Measurements from ENCODE around the gene NPW. TPM values are rescaled to one million over a fixed set of nuclear protein-coding genes. Genes with fewer than 3 reads are reported as not detected.

Gene NPW
- total and polyA plus RNA-seq, 2 donors (not counting 1 experiment from before 2014, with no cell fraction given) = 0.20 to 0.99 TPM

DNA sequence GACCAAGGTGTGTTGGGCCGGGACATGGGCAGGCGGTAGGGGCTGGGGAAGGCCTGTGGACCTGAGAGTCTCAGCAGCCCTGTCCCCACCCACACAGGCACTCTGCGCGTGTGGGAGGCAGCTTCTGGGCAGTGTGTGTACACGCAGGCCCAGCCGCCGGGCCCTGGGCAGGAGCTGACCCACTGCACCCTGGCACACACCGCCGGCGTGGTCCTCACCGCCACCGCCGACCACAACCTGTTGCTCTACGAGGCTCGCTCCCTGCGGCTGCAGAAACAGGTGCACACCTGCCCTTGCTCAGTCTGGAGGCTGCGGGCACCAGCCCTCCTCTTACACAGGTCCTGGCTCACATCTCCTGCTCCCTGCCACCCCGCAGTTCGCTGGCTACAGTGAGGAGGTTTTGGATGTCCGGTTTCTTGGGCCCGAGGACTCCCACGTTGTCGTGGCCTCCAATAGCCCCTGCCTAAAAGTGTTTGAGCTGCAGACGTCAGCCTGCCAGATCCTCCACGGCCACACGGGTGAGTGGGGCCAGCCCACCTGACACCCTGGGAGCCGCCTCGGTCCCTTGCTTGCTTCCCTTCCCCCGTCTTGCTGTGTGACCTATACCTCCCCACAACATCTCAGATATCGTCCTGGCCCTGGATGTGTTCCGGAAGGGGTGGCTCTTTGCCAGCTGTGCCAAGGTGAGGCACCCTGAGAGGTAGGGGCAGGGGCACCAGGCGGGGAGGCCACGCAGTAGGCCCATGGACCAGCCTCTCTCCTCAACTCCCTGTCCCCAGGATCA, 44.0 kb upstream of the NPW start:
- Histone ChIP-seq H3K4me1 (ENCODE audit: control insufficient read depth, extremely low read depth, insufficient read depth, low read length) (no peaks in the 10 kb centered on the region), H3K4me3 (replicated peaks in 1 of 4; ENCODE audit: control extremely low read depth in 1 of 4, insufficient read depth in 1 of 4, low read depth in 3 of 4, low read length in 4 of 4) (no peak overlapping the region), H4K20me1 (ENCODE audit: control insufficient read depth, extremely low read depth, insufficient read depth, low read length) (no peaks in the 10 kb centered on the region), H3K27ac (ENCODE audit: insufficient read depth, low read length) (no peak overlapping the region), H3K36me3 (ENCODE audit: control insufficient read depth, insufficient read depth, low read length) (peaks cover 37% of the 10 kb centered on the region), H3K79me2 (ENCODE audit: control insufficient read depth, insufficient read depth, low read length) (peaks cover 16% of the 10 kb centered on the region), H3K27me3 (ENCODE audit: control insufficient read depth, insufficient read depth, low read length) (peaks cover 7% of the 10 kb centered on the region), H2AFZ (ENCODE audit: low read length) (no peak overlapping the region), H3K9me3 (ENCODE audit: control insufficient read depth, insufficient read depth, low read depth, low read length) (no peaks in the 10 kb centered on the region), H3K9ac (ENCODE audit: insufficient read depth, low read length) (no peak overlapping the region), H3K4me2 (ENCODE audit: extremely low read depth, insufficient read depth, low read length) (no peak overlapping the region)
- DNase-seq (ENCODE audit: low read depth in 2 of 2) = no peak
- TF ChIP-seq CTCF (conservative IDR thresholded peaks at IDR 0.05 in 1 of 2, IDR thresholded peaks at IDR 0.05 in 1 of 2; ENCODE audit: low read depth in 1 of 2, low read length in 2 of 2) (no peak), EZH2 (IDR thresholded peaks at IDR 0.05; ENCODE audit: low read length, missing control alignments) (no peak)

- TF ChIP-seq EZH2 (IDR thresholded peaks at IDR 0.05; ENCODE audit: low read length, missing control alignments) (no peak), CTCF (conservative IDR thresholded peaks at IDR 0.05 in 1 of 2, IDR thresholded peaks at IDR 0.05 in 1 of 2; ENCODE audit: low read depth in 1 of 2, low read length in 2 of 2) (no peak)
- no peaks in the 10 kb centered on the region for H3K4me1 ChIP-seq (ENCODE audit: control insufficient read depth, extremely low read depth, insufficient read depth, low read length)
- H3K79me2 ChIP-seq (ENCODE audit: control insufficient read depth, insufficient read depth, low read length) = peaks cover 14% of the 10 kb centered on the region
- H4K20me1 ChIP-seq (ENCODE audit: control insufficient read depth, extremely low read depth, insufficient read depth, low read length) = no peaks in the 10 kb centered on the region
- H3K36me3 ChIP-seq (ENCODE audit: control insufficient read depth, insufficient read depth, low read length) = peaks cover 37% of the 10 kb centered on the region
- H3K27me3 ChIP-seq (ENCODE audit: control insufficient read depth, insufficient read depth, low read length) = peaks cover 12% of the 10 kb centered on the region
- no peak overlapping the region for H3K9ac ChIP-seq (ENCODE audit: insufficient read depth, low read length)
- no peak overlapping the region for H2AFZ ChIP-seq (ENCODE audit: low read length)
- no peaks in the 10 kb centered on the region for H3K9me3 ChIP-seq (ENCODE audit: control insufficient read depth, insufficient read depth, low read depth, low read length)
- H3K27ac ChIP-seq (ENCODE audit: insufficient read depth, low read length) = no peak overlapping the region
- H3K4me2 ChIP-seq (ENCODE audit: extremely low read depth, insufficient read depth, low read length) = no peak overlapping the region
- no peak for DNase-seq (ENCODE audit: low read depth in 2 of 2)
- no peak overlapping the region for H3K4me3 ChIP-seq (replicated peaks in 1 of 4; ENCODE audit: control extremely low read depth in 1 of 4, insufficient read depth in 1 of 4, low read depth in 3 of 4, low read length in 4 of 4)
These were observed 43.4 kb upstream of the NPW start for GRCh38 chr16:1976216-1976520.

- Histone ChIP-seq H3K79me2 (ENCODE audit: control insufficient read depth, insufficient read depth, low read length) (peaks cover 13% of the 10 kb centered on the region), H3K4me3 (replicated peaks in 1 of 4; ENCODE audit: control extremely low read depth in 1 of 4, insufficient read depth in 1 of 4, low read depth in 3 of 4, low read length in 4 of 4) (no peak overlapping the region), H2AFZ (ENCODE audit: low read length) (no peak overlapping the region), H3K36me3 (ENCODE audit: control insufficient read depth, insufficient read depth, low read length) (peaks cover 37% of the 10 kb centered on the region), H3K4me2 (ENCODE audit: extremely low read depth, insufficient read depth, low read length) (no peak overlapping the region), H4K20me1 (ENCODE audit: control insufficient read depth, extremely low read depth, insufficient read depth, low read length) (no peaks in the 10 kb centered on the region), H3K27me3 (ENCODE audit: control insufficient read depth, insufficient read depth, low read length) (peaks cover 19% of the 10 kb centered on the region), H3K27ac (ENCODE audit: insufficient read depth, low read length) (no peak overlapping the region), H3K9ac (ENCODE audit: insufficient read depth, low read length) (no peak overlapping the region), H3K4me1 (ENCODE audit: control insufficient read depth, extremely low read depth, insufficient read depth, low read length) (no peaks in the 10 kb centered on the region), H3K9me3 (ENCODE audit: control insufficient read depth, insufficient read depth, low read depth, low read length) (no peaks in the 10 kb centered on the region)
- DNase-seq (ENCODE audit: low read depth in 2 of 2) = no peak
- TF ChIP-seq EZH2 (IDR thresholded peaks at IDR 0.05; ENCODE audit: low read length, missing control alignments) (no peak), CTCF (conservative IDR thresholded peaks at IDR 0.05 in 1 of 2, IDR thresholded peaks at IDR 0.05 in 1 of 2; ENCODE audit: low read depth in 1 of 2, low read length in 2 of 2) (no peak)
These were observed 42.4 kb upstream of the NPW start for GRCh38 chr16:1976951-1977874.
